Stimulated activated CD4-positive, alpha-beta T cell treated with anti-CD3 and anti-CD28 coated beads, TNF-alpha, amount 100 ng/mL, for 48 hours (primary cell): Measurements from ENCODE around the gene MSRB2.
"Not testable (repeated sequence)": the region's sequence is repeated elsewhere in the genome, so short reads cannot be mapped to it uniquely, and the experiment has no call there.

Experiments
- DNase-seq, 3 donors: peaks; one replicate each; pipeline ENCODE4 v3.0.0-alpha.2; 2020; ENCODE audit warnings: low read depth in 3 of 3

The MSRB2 gene

GRCh38 chr10:23070092-23070912 is 25.1 kb upstream of the MSRB2 start:
- not testable (repeated sequence) for DNase-seq

- no peak for DNase-seq
These were observed 24.5 kb upstream of the MSRB2 start for GRCh38 chr10:23070913-23071218.

- not testable (repeated sequence) for DNase-seq
These were observed 22.8 kb upstream of the MSRB2 start for GRCh38 chr10:23072593-23072992.

GRCh38 chr10:23073527-23073926 is 21.9 kb upstream of the MSRB2 start:
- no peak for DNase-seq

- DNase-seq: no peak
These were observed 19.7 kb upstream of the MSRB2 start for GRCh38 chr10:23075672-23076071.

- no peak for DNase-seq
These were observed 17.3 kb upstream of the MSRB2 start for GRCh38 chr10:23078114-23078513.

GRCh38 chr10:23079700-23080099 is 15.7 kb upstream of the MSRB2 start:
- DNase-seq: no peak

GRCh38 chr10:23080262-23080661 is 15.1 kb upstream of the MSRB2 start:
- no peak for DNase-seq

- DNase-seq: no peak
These were observed 14.1 kb upstream of the MSRB2 start for GRCh38 chr10:23081221-23081750.

- no peak for DNase-seq
These were observed 13.5 kb upstream of the MSRB2 start for GRCh38 chr10:23081891-23082290.

- DNase-seq: no peak
These were observed 6.8 kb upstream of the MSRB2 start for GRCh38 chr10:23088609-23089008.

GRCh38 chr10:23094786-23095403 is 484 bp upstream of the MSRB2 start:
- no peak for DNase-seq

- DNase-seq: no peak
These were observed 805 bp downstream of the MSRB2 start for GRCh38 chr10:23095966-23096801.

- DNase-seq: no peak
These were observed 1.6 kb downstream of the MSRB2 start for GRCh38 chr10:23096802-23097549.

- no peak for DNase-seq
These were observed 3.7 kb downstream of the MSRB2 start for GRCh38 chr10:23099079-23099478.

GRCh38 chr10:23099816-23100215 is 4.4 kb downstream of the MSRB2 start:
- DNase-seq: no peak

GRCh38 chr10:23100331-23101030 is 5.1 kb downstream of the MSRB2 start:
- no peak for DNase-seq

- DNase-seq: no peak
These were observed 11.1 kb downstream of the MSRB2 start for GRCh38 chr10:23106331-23107072.

GRCh38 chr10:23110722-23111516 is 15.5 kb downstream of the MSRB2 start:
- no peak for DNase-seq
